H9 (cell line): ENCODE measurements around the gene IMMP2L. TPM values are rescaled to one million over a fixed set of nuclear protein-coding genes. Genes with fewer than 3 reads are reported as not detected.

Source experiments
- DNase-seq: peaks from one replicate; pipeline ENCODE4 v3.0.0-alpha.2; 2017
- H2AFZ ChIP-seq: one replicate; pipeline ENCODE4 v1.6.1; 2013; ENCODE audit warnings: mild to moderate bottlenecking, low read length, control low read depth, moderate library complexity
- H2AK5ac ChIP-seq: 2 replicates; pipeline ENCODE4 v1.6.1; 2013; ENCODE audit warnings: low read length, control low read depth, mixed read lengths; ENCODE audit not compliant: insufficient read length
- H2BK120ac ChIP-seq: one replicate; pipeline ENCODE4 v1.6.1; 2013; ENCODE audit warnings: low read depth, mild to moderate bottlenecking, low read length, control low read depth, inconsistent platforms; ENCODE audit not compliant: poor library complexity, severe bottlenecking
- H2BK12ac ChIP-seq: 2 replicates; pipeline ENCODE4 v1.6.1; 2013; ENCODE audit warnings: low read length, control low read depth, mixed read lengths, low read depth; ENCODE audit not compliant: insufficient read length
- H2BK15ac ChIP-seq: 2 replicates; pipeline ENCODE4 v1.6.1; 2013; ENCODE audit warnings: low read depth, low read length, control low read depth
- H2BK20ac ChIP-seq: one replicate; pipeline ENCODE4 v1.6.1; 2013; ENCODE audit warnings: low read depth, mild to moderate bottlenecking, low read length, control low read depth, inconsistent platforms; ENCODE audit not compliant: poor library complexity, severe bottlenecking
- H2BK5ac ChIP-seq: 2 replicates; pipeline ENCODE4 v1.6.1; 2013; ENCODE audit warnings: low read length, control low read depth, mixed read lengths; ENCODE audit not compliant: insufficient read length
- H3K14ac ChIP-seq: 2 replicates; pipeline ENCODE4 v1.6.1; 2013; ENCODE audit warnings: low read length, control low read depth; ENCODE audit not compliant: insufficient read depth
- H3K18ac ChIP-seq: 2 replicates; pipeline ENCODE4 v1.6.1; 2013; ENCODE audit warnings: low read depth, mild to moderate bottlenecking, mixed read lengths, low read length, control low read depth; ENCODE audit not compliant: insufficient read length
- H3K23ac ChIP-seq: 2 replicates; pipeline ENCODE4 v1.6.1; 2013; ENCODE audit warnings: low read length, control low read depth, mixed read lengths, low read depth; ENCODE audit not compliant: insufficient read length
- H3K23me2 ChIP-seq: 2 replicates; pipeline ENCODE4 v1.6.1; 2013; ENCODE audit warnings: low read depth, mild to moderate bottlenecking, mixed read lengths, low read length, control low read depth; ENCODE audit not compliant: insufficient read length, poor library complexity, severe bottlenecking
- H3K27ac ChIP-seq: 2 replicates; pipeline ENCODE4 v1.5.1; 2013; ENCODE audit warnings: low read length, control low read depth, mixed read lengths, low read depth; ENCODE audit not compliant: insufficient read length
- H3K27me3 ChIP-seq: 2 replicates; pipeline ENCODE4 v1.6.1; 2013; ENCODE audit warnings: low read length, control low read depth, inconsistent platforms; ENCODE audit not compliant: insufficient read depth
- H3K4ac ChIP-seq: 2 replicates; pipeline ENCODE4 v1.6.1; 2013; ENCODE audit warnings: low read depth, mild to moderate bottlenecking, control low read depth, inconsistent platforms, low read length, moderate library complexity
- H3K4me1 ChIP-seq: 2 replicates; pipeline ENCODE4 v1.6.1; 2013; ENCODE audit warnings: low read length, control low read depth, inconsistent platforms; ENCODE audit not compliant: insufficient read depth
- H3K4me2 ChIP-seq: 2 replicates; pipeline ENCODE4 v1.6.1; 2013; ENCODE audit warnings: low read length, control low read depth, mixed read lengths; ENCODE audit not compliant: insufficient read length, insufficient read depth
- H3K56ac ChIP-seq: 2 replicates; pipeline ENCODE4 v1.6.1; 2013; ENCODE audit warnings: low read depth, mild to moderate bottlenecking, mixed read lengths, low read length, control low read depth; ENCODE audit not compliant: insufficient read length
- H3K79me1 ChIP-seq: 2 replicates; pipeline ENCODE4 v1.6.1; 2013; ENCODE audit warnings: low read depth, mild to moderate bottlenecking, moderate library complexity, low read length, control low read depth, inconsistent platforms; ENCODE audit not compliant: insufficient read depth, poor library complexity, severe bottlenecking
- H3K79me2 ChIP-seq: 2 replicates; pipeline ENCODE4 v1.6.1; 2013; ENCODE audit warnings: low read length, control low read depth, inconsistent platforms; ENCODE audit not compliant: insufficient read depth
- H3K9ac ChIP-seq: 2 replicates; pipeline ENCODE4 v1.6.1; 2013; ENCODE audit warnings: low read length, control low read depth, mixed read lengths; ENCODE audit not compliant: insufficient read length; ENCODE audit errors: extremely low read depth
- H3K9me3 ChIP-seq: one replicate; pipeline ENCODE4 v1.6.1; 2013; ENCODE audit warnings: low read depth, low read length, inconsistent platforms; ENCODE audit not compliant: control insufficient read depth
- H3T11ph ChIP-seq: one replicate; pipeline ENCODE4 v1.6.1; 2013; ENCODE audit warnings: mild to moderate bottlenecking, low read length, control low read depth, inconsistent platforms
- H4K20me1 ChIP-seq: one replicate; pipeline ENCODE4 v1.6.1; 2013; ENCODE audit not compliant: control insufficient read depth, insufficient read length, insufficient read depth
- H4K5ac ChIP-seq: 2 replicates; pipeline ENCODE4 v1.6.1; 2013; ENCODE audit warnings: low read depth, mild to moderate bottlenecking, mixed read lengths, low read length, control low read depth; ENCODE audit not compliant: insufficient read length
- H4K8ac ChIP-seq: replicated peaks from 2 replicates; pipeline ENCODE4 v1.6.1; 2013; ENCODE audit warnings: low read length, control low read depth, mixed read lengths, low read depth; ENCODE audit not compliant: insufficient read length
- H4K91ac ChIP-seq: 2 replicates; pipeline ENCODE4 v1.6.1; 2013; ENCODE audit warnings: low read depth, mild to moderate bottlenecking, moderate library complexity, mixed read lengths, low read length, control low read depth; ENCODE audit not compliant: insufficient read length
- H3K27ac Mint-ChIP-seq, 3 experiments: 2 replicates in 2 of 3; 3 replicates in 1 of 3; pipeline ENCODE4 v1.8.0; 2020 to 2021; ENCODE audit warnings: mixed read lengths in 3 of 3, mild to moderate bottlenecking in 1 of 3, moderate library complexity in 1 of 3
- H3K27me3 Mint-ChIP-seq: 2 replicates; pipeline ENCODE4 v1.8.0; 2021; ENCODE audit warnings: low read depth, mild to moderate bottlenecking, moderate library complexity, mixed read lengths
- H3K36me3 Mint-ChIP-seq, 3 experiments: 2 replicates in 2 of 3; 3 replicates in 1 of 3; pipeline ENCODE4 v1.8.0; 2020 to 2021; ENCODE audit warnings: low read depth in 3 of 3, mixed read lengths in 3 of 3; ENCODE audit not compliant: insufficient read depth in 1 of 3
- H3K4me1 Mint-ChIP-seq, 2 experiments: 2 replicates each; pipeline ENCODE4 v1.8.0; 2020; ENCODE audit warnings: mixed read lengths in 2 of 2
- H3K4me3 Mint-ChIP-seq, 2 experiments: 2 replicates in 1 of 2; 3 replicates in 1 of 2; pipeline ENCODE4 v1.8.0; 2020 to 2021; ENCODE audit warnings: mild to moderate bottlenecking in 2 of 2, mixed read lengths in 2 of 2, moderate library complexity in 1 of 2
- H3K9me3 Mint-ChIP-seq, 2 experiments: 2 replicates in 1 of 2; 3 replicates in 1 of 2; pipeline ENCODE4 v1.8.0; 2020; ENCODE audit warnings: mild to moderate bottlenecking in 2 of 2, mixed read lengths in 2 of 2, moderate library complexity in 1 of 2
- WGBS: extraction: QIAGEN DNeasy Blood & Tissue Kit; methylation state at CpG from one replicate; pipeline ENCODE4 v1.1.7; 2013; ENCODE audit warnings: missing lambda C conversion rate, low lambda C conversion rate, mixed read lengths; ENCODE audit not compliant: insufficient read length; ENCODE audit errors: extremely low coverage; 5-methylcytosine and 5-hydroxymethylcytosine counted together
- total RNA-seq: library from RNA; stranded (reverse); gene quantifications from 2 replicates; pipeline ENCODE4 v1.2.1, GENCODE V29; 2021
- TF ChIP-seq, protein P1 (sequence below): fragments of 200-600 bp; sonication (generic); conservative IDR thresholded peaks from 3 replicates; pipeline ENCODE4 v1.8.0; 2021; ENCODE audit warnings: antibody characterized with exemption, mild to moderate bottlenecking

Gene IMMP2L
- total RNA-seq, 1 experiment from 2014 or later, result 14.7 TPM

DNA sequence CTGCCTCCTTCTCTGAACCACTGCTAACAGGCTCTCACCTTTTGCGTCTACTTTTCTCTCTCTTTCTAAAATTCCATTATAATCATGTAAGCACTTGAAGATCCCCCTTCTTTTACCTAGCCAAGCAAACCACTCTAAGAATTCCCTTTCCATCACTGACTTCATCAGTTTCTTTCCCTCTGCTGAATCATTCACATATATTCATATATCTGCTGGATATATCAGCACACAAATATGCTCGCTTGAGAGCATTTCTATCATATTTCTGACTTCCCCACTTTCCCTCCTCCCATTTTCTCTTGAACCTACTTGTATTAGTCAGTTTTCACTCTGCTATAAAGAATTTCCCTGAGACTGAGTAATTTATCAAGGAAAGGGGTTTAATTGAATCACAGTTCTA is 555.6 kb downstream of the IMMP2L start:
- Histone ChIP-seq H3K56ac (no peak overlapping the region), H3K18ac (no peak overlapping the region), H4K5ac (no peak overlapping the region), H3K23ac (no peak overlapping the region), H2BK15ac (no peak overlapping the region), H3K4me1 (no peaks in the 10 kb centered on the region), H3K9ac (no peak overlapping the region), H2AFZ (no peak overlapping the region), H3K9me3 (no peaks in the 10 kb centered on the region), H3K23me2 (no peaks in the 10 kb centered on the region), H4K8ac (no peak overlapping the region), H4K91ac (no peak overlapping the region), H3K79me2 (no peaks in the 10 kb centered on the region), H3K27ac (no peak overlapping the region), H3K79me1 (no peaks in the 10 kb centered on the region), H3K27me3 (no peaks in the 10 kb centered on the region), H3K14ac (no peak overlapping the region), H2AK5ac (no peak overlapping the region), H2BK20ac (no peak overlapping the region), H2BK120ac (no peak overlapping the region), H2BK5ac (no peak overlapping the region), H2BK12ac (no peak overlapping the region), H4K20me1 (no peaks in the 10 kb centered on the region), H3T11ph (no peak overlapping the region), H3K4me2 (no peak overlapping the region), H3K4ac (no peak overlapping the region)
- Mint-ChIP-seq H3K4me1 (no peaks in the 10 kb centered on the region), H3K4me3 (no peak overlapping the region), H3K36me3 (no peaks in the 10 kb centered on the region), H3K27ac (no peak overlapping the region), H3K27me3 (no peaks in the 10 kb centered on the region), H3K9me3 (no peaks in the 10 kb centered on the region)
- TF ChIP-seq, protein P1, sequence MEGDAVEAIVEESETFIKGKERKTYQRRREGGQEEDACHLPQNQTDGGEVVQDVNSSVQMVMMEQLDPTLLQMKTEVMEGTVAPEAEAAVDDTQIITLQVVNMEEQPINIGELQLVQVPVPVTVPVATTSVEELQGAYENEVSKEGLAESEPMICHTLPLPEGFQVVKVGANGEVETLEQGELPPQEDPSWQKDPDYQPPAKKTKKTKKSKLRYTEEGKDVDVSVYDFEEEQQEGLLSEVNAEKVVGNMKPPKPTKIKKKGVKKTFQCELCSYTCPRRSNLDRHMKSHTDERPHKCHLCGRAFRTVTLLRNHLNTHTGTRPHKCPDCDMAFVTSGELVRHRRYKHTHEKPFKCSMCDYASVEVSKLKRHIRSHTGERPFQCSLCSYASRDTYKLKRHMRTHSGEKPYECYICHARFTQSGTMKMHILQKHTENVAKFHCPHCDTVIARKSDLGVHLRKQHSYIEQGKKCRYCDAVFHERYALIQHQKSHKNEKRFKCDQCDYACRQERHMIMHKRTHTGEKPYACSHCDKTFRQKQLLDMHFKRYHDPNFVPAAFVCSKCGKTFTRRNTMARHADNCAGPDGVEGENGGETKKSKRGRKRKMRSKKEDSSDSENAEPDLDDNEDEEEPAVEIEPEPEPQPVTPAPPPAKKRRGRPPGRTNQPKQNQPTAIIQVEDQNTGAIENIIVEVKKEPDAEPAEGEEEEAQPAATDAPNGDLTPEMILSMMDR, result no peak
- WGBS, result no CpG with 5 or more reads among the region's 2 CpGs
- no peak for DNase-seq
